ENCODE data around the gene PPP1R16B.

The PPP1R16B gene

GRCh38 chr20:38919683-38920082 is 114.2 kb downstream of the PPP1R16B start:
- Histone ChIP-seq H3K27me3 (replicated peaks) (peaks cover 8% of the 10 kb centered on the region), H3K36me3 (replicated peaks) (no peaks in the 10 kb centered on the region), H3K27ac (no peak overlapping the region), H3K4me3 (ENCODE audit: low read depth, low read length) (no peak overlapping the region)
- no peak for DNase-seq
- in situ Hi-C loops (cut with HindIII; ENCODE audit: low pct_ligation_motif_present, low sequenced_read_pairs), result no loop called here
- TF ChIP-seq CTCF (IDR thresholded peaks at IDR 0.05; ENCODE audit: low read depth, low read length, missing control alignments), result no peak

DNA sequence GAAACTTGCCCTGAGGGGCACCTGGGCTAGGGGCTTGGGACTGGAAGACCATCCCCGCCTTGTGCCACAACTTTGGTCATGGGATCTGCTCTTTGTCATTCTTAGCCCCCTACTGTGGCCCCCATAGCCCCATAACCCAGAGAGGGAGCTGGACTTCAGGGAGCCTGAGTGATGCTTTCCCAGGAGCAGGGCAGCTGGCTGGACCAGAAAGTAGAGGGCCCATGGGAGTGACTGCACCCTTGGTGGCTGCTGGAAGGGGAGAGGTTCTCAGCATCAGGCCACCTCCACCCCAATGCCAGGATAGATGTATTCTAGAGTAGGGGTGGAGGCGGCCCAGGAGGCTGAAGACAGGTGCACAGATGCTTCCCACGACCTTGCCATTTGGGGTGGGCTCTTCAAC is 114.9 kb downstream of the PPP1R16B start:
- TF ChIP-seq CTCF (IDR thresholded peaks at IDR 0.05; ENCODE audit: low read depth, low read length, missing control alignments), result no peak
- H3K4me3 ChIP-seq (ENCODE audit: low read depth, low read length), result no peak overlapping the region
- no peak overlapping the region for H3K27ac ChIP-seq
- H3K27me3 ChIP-seq (replicated peaks), result peaks cover 8% of the 10 kb centered on the region
- H3K36me3 ChIP-seq (replicated peaks), result no peaks in the 10 kb centered on the region
- no peak for DNase-seq
- in situ Hi-C loops (cut with HindIII; ENCODE audit: low pct_ligation_motif_present, low sequenced_read_pairs), result no loop called here

GRCh38 chr20:38920851-38921250 is 115.4 kb downstream of the PPP1R16B start:
- H3K27ac ChIP-seq, result no peak overlapping the region
- peaks cover 8% of the 10 kb centered on the region for H3K27me3 ChIP-seq (replicated peaks)
- DNase-seq, result no peak
- no peak overlapping the region for H3K4me3 ChIP-seq (ENCODE audit: low read depth, low read length)
- in situ Hi-C loops (cut with HindIII; ENCODE audit: low pct_ligation_motif_present, low sequenced_read_pairs), result no loop called here
- no peak for TF ChIP-seq CTCF (IDR thresholded peaks at IDR 0.05; ENCODE audit: low read depth, low read length, missing control alignments)
- no peaks in the 10 kb centered on the region for H3K36me3 ChIP-seq (replicated peaks)

DNA sequence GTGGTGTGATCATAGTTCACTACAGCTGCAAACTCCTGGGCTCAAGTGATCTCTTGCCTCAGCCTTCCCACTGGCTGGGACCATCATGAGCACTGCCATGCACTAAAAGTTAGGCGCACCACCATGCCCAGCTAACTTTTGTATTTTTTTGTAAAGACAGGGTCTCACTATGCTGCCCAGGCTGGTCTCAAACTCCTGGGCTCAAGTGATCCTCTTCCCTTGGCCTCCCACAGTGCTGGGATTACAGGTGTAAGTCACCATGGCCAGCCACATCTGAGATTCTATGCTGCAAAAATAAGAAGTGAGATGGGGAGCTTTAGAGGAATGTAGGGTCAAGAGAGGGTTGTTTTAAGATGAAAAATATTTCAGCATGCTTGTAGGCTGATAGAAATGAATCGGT is 119.2 kb downstream of the PPP1R16B start:
- no peak for DNase-seq
- Histone ChIP-seq H3K4me3 (ENCODE audit: low read depth, low read length) (no peak overlapping the region), H3K36me3 (replicated peaks) (no peaks in the 10 kb centered on the region), H3K27me3 (replicated peaks) (peaks cover 4% of the 10 kb centered on the region), H3K27ac (no peak overlapping the region)
- TF ChIP-seq CTCF (IDR thresholded peaks at IDR 0.05; ENCODE audit: low read depth, low read length, missing control alignments), result no peak
- in situ Hi-C loops (cut with HindIII; ENCODE audit: low pct_ligation_motif_present, low sequenced_read_pairs), result no loop called here

- H3K27me3 ChIP-seq (replicated peaks), result no peaks in the 10 kb centered on the region
- no peak for TF ChIP-seq CTCF (IDR thresholded peaks at IDR 0.05; ENCODE audit: low read depth, low read length, missing control alignments)
- no peak within 1 kb of the TSS for H3K27ac ChIP-seq
- H3K36me3 ChIP-seq (replicated peaks), result no peaks in the 10 kb centered on the region
- in situ Hi-C loops (cut with HindIII; ENCODE audit: low pct_ligation_motif_present, low sequenced_read_pairs), result no loop called here
- H3K4me3 ChIP-seq (ENCODE audit: low read depth, low read length), result peak within 1 kb of the TSS; percentile 83
- peak; percentile 98 for DNase-seq
Observed at GRCh38 chr20:38926142-38926933, 120.8 kb downstream of the PPP1R16B start, which contains the start of gene FAM83D. Gene FAM83D (plus strand): TSS chr20:38926417. CDS start chr20:38926443, 26 bp downstream.

All from brain microvascular endothelial cell (primary cell).